Measurements from ENCODE around the gene LTF.
"Not testable (repeated sequence)": the region's sequence is repeated elsewhere in the genome, so short reads cannot be mapped to it uniquely, and the experiment has no call there.

DNA sequence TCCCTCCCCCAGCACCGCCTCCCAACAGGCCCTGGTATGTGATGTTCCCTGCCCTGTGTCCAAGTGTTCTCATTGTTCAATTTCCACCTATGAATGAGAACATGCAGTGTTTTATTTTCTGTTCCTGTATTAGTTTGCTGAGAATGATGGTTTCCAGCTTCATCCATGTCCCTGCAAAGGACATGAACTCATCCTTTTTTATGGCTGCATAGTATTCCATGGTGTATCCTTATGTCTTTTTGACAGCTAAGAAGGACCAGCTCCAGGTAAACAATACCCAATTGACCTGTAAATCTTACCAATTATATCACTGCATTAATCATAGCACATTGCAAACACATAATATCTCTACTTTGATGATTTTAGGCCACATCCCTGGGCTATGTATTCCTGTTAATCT, 33.8 kb downstream of the LTF start:
- TF ChIP-seq, protein P1, sequence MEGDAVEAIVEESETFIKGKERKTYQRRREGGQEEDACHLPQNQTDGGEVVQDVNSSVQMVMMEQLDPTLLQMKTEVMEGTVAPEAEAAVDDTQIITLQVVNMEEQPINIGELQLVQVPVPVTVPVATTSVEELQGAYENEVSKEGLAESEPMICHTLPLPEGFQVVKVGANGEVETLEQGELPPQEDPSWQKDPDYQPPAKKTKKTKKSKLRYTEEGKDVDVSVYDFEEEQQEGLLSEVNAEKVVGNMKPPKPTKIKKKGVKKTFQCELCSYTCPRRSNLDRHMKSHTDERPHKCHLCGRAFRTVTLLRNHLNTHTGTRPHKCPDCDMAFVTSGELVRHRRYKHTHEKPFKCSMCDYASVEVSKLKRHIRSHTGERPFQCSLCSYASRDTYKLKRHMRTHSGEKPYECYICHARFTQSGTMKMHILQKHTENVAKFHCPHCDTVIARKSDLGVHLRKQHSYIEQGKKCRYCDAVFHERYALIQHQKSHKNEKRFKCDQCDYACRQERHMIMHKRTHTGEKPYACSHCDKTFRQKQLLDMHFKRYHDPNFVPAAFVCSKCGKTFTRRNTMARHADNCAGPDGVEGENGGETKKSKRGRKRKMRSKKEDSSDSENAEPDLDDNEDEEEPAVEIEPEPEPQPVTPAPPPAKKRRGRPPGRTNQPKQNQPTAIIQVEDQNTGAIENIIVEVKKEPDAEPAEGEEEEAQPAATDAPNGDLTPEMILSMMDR (IDR thresholded peaks at IDR 0.05; ENCODE audit: insufficient read depth, low read depth, low read length) = not testable (repeated sequence)
- not testable (repeated sequence) for TF ChIP-seq EZH2 (IDR thresholded peaks at IDR 0.05; ENCODE audit: insufficient read depth, low read length)

All from astrocyte (in vitro differentiated cells and primary cell).